ENCODE results near the gene CHSY3. TPM values are rescaled to one million over a fixed set of nuclear protein-coding genes. Genes with fewer than 3 reads are reported as not detected.

Gene CHSY3
- polyA plus RNA-seq, 3 donors, result not detected

DNA sequence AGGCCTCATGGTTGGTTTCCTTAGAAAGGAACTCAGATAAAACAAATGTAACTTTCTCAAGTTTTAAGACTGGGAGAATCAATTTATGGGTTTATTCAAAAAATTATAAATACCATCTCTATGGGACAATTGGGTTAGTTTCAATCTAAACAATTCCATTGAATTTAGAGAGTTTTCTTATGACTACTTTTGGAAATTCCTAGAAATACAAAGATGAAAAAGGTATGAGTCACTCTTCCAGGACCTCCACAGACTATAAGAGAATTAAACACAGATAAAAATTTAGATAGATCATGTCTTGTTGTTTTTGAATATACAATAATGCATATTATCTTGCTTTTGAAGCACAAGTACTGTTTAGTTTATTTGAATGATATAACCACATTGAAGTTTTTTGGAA, 188.7 kb downstream of the CHSY3 start:
- H3K4me3 Mint-ChIP-seq, result no peak overlapping the region
- no peak overlapping the region for H3K27ac Mint-ChIP-seq
- no peak overlapping the region for H3K4me3 ChIP-seq (replicated peaks in 1 of 3; ENCODE audit: low read depth in 2 of 3, low read length in 3 of 3)
- H2AFZ ChIP-seq (ENCODE audit: insufficient read depth, low read depth, low read length, poor library complexity, severe bottlenecking), result no peak overlapping the region
- no peaks in the 10 kb centered on the region for H3K4me1 Mint-ChIP-seq
- no peaks in the 10 kb centered on the region for H4K20me1 ChIP-seq (ENCODE audit: insufficient read depth, low read length)
- H3K36me3 ChIP-seq (replicated peaks in 1 of 2; ENCODE audit: control insufficient read depth in 1 of 2, insufficient read depth in 2 of 2, low read length in 2 of 2), result no peaks in the 10 kb centered on the region
- TF ChIP-seq, protein P1, sequence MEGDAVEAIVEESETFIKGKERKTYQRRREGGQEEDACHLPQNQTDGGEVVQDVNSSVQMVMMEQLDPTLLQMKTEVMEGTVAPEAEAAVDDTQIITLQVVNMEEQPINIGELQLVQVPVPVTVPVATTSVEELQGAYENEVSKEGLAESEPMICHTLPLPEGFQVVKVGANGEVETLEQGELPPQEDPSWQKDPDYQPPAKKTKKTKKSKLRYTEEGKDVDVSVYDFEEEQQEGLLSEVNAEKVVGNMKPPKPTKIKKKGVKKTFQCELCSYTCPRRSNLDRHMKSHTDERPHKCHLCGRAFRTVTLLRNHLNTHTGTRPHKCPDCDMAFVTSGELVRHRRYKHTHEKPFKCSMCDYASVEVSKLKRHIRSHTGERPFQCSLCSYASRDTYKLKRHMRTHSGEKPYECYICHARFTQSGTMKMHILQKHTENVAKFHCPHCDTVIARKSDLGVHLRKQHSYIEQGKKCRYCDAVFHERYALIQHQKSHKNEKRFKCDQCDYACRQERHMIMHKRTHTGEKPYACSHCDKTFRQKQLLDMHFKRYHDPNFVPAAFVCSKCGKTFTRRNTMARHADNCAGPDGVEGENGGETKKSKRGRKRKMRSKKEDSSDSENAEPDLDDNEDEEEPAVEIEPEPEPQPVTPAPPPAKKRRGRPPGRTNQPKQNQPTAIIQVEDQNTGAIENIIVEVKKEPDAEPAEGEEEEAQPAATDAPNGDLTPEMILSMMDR (IDR thresholded peaks at IDR 0.05), result no peak
- H3K36me3 Mint-ChIP-seq, result no peaks in the 10 kb centered on the region
- H3K4me1 ChIP-seq (ENCODE audit: control insufficient read depth in 1 of 2, insufficient read depth in 2 of 2, low read length in 2 of 2), result no peaks in the 10 kb centered on the region
- peaks cover 0 to 4% of the 10 kb centered on the region in 2 donors for H3K9me3 ChIP-seq (replicated peaks in 1 of 2; ENCODE audit: control insufficient read depth in 1 of 2, insufficient read depth in 1 of 2, low read length in 2 of 2)
- H3K9me3 Mint-ChIP-seq, result peaks cover 0 to 3% (median 0%) of the 10 kb centered on the region in 7 donors
- no peak overlapping the region for H3K9ac ChIP-seq (ENCODE audit: insufficient read depth, low read length, poor library complexity, severe bottlenecking)
- no peak overlapping the region for H3K4me2 ChIP-seq (replicated peaks; ENCODE audit: extremely low read depth, low read length, poor library complexity, severe bottlenecking)
- no peak for DNase-seq
- no peaks in the 10 kb centered on the region for H3K79me2 ChIP-seq (ENCODE audit: insufficient read depth, low read length)
- no peak overlapping the region for H3K27ac ChIP-seq (ENCODE audit: low read depth in 1 of 2, low read length in 2 of 2)
- intact Hi-C loops (cut with micrococcal nuclease), result no loop called here
- no peaks in the 10 kb centered on the region for H3K27me3 ChIP-seq (ENCODE audit: control insufficient read depth in 2 of 2, insufficient read depth in 2 of 2, low read length in 2 of 2)
- H3K27me3 Mint-ChIP-seq (ENCODE audit: low read depth in 3 of 3), result peaks cover 0 to 2% (median 1%) of the 10 kb centered on the region in 3 donors

DNA sequence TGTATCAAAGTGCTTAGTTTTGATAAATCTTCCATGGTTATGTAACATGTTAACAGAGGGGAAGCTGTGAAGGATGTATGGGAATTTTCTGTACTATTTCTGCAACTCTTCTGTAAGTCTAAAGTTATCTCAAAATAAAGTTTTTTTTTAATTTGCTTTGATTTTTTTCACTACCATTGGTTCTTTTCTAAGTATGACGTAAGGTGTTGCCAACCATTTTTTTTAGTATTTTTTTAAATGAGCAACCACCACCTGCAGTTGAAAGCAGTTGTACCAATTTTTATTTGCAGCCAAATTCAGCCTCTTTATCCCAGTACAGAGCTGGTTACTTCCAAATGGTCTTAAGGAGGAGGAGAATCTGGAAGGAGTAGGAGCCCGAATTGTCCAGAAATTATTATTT, 192.2 kb downstream of the CHSY3 start:
- peaks cover 0 to 2% (median 2%) of the 10 kb centered on the region in 3 donors for H3K27me3 Mint-ChIP-seq (ENCODE audit: low read depth in 3 of 3)
- H3K36me3 Mint-ChIP-seq, result no peaks in the 10 kb centered on the region
- H3K9ac ChIP-seq (ENCODE audit: insufficient read depth, low read length, poor library complexity, severe bottlenecking), result no peak overlapping the region
- intact Hi-C loops (cut with micrococcal nuclease), result no loop called here
- no peak overlapping the region for H3K27ac Mint-ChIP-seq
- no peaks in the 10 kb centered on the region for H4K20me1 ChIP-seq (ENCODE audit: insufficient read depth, low read length)
- H3K4me3 ChIP-seq (replicated peaks in 1 of 3; ENCODE audit: low read depth in 2 of 3, low read length in 3 of 3), result no peak overlapping the region
- TF ChIP-seq, protein P1 (IDR thresholded peaks at IDR 0.05), result no peak
- H2AFZ ChIP-seq (ENCODE audit: insufficient read depth, low read depth, low read length, poor library complexity, severe bottlenecking), result no peak overlapping the region
- H3K36me3 ChIP-seq (replicated peaks in 1 of 2; ENCODE audit: control insufficient read depth in 1 of 2, insufficient read depth in 2 of 2, low read length in 2 of 2), result no peaks in the 10 kb centered on the region
- peaks cover 0 to 4% of the 10 kb centered on the region in 2 donors for H3K9me3 ChIP-seq (replicated peaks in 1 of 2; ENCODE audit: control insufficient read depth in 1 of 2, insufficient read depth in 1 of 2, low read length in 2 of 2)
- no peak for DNase-seq
- no peaks in the 10 kb centered on the region for H3K4me1 ChIP-seq (ENCODE audit: control insufficient read depth in 1 of 2, insufficient read depth in 2 of 2, low read length in 2 of 2)
- H3K27ac ChIP-seq (ENCODE audit: low read depth in 1 of 2, low read length in 2 of 2), result no peak overlapping the region
- H3K9me3 Mint-ChIP-seq, result peaks cover 0 to 3% (median 0%) of the 10 kb centered on the region in 7 donors
- H3K4me1 Mint-ChIP-seq, result no peaks in the 10 kb centered on the region
- H3K4me3 Mint-ChIP-seq, result no peak overlapping the region
- no peak overlapping the region for H3K4me2 ChIP-seq (replicated peaks; ENCODE audit: extremely low read depth, low read length, poor library complexity, severe bottlenecking)
- WGBS (ENCODE audit: insufficient coverage), result no CpG with 5 or more reads among the region's 2 CpGs
- no peaks in the 10 kb centered on the region for H3K79me2 ChIP-seq (ENCODE audit: insufficient read depth, low read length)
- H3K27me3 ChIP-seq (ENCODE audit: control insufficient read depth in 2 of 2, insufficient read depth in 2 of 2, low read length in 2 of 2), result no peaks in the 10 kb centered on the region
